ENCODE data around the gene USP15.

DNA sequence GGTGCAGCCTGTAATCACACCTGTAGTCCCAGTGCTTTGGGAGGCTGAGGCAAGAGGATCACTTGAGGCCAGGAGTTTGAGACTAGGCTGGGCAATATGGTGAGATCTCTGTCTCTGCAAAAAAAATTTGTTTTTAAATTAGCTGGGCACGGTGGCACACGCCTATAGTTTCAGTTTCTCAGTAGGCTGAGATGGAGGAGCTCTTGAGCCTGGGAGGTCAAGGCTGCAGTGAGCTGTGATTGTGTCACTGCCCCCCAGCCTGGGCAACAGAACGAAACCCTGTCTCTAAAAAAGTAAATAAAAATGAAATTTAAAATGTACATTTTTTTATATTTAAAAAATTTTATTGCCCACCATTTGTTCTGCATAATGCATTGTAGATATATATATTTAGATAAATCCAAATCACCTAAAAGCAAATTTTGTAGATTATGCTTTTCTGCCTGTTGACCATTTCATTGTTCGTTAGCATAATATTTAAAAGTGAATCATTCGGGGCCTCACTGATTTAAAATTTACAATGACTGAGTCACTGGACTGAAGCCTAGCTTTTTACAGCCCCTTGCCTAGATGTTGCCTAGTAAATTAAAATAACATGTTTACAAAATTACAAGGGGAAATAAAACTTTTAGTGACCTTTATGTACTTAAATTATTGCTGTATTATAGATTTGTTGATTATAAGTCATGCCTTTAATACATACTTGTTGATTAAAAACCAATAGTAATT is 87.9 kb downstream of the USP15 start:
- TF ChIP-seq, protein P1, sequence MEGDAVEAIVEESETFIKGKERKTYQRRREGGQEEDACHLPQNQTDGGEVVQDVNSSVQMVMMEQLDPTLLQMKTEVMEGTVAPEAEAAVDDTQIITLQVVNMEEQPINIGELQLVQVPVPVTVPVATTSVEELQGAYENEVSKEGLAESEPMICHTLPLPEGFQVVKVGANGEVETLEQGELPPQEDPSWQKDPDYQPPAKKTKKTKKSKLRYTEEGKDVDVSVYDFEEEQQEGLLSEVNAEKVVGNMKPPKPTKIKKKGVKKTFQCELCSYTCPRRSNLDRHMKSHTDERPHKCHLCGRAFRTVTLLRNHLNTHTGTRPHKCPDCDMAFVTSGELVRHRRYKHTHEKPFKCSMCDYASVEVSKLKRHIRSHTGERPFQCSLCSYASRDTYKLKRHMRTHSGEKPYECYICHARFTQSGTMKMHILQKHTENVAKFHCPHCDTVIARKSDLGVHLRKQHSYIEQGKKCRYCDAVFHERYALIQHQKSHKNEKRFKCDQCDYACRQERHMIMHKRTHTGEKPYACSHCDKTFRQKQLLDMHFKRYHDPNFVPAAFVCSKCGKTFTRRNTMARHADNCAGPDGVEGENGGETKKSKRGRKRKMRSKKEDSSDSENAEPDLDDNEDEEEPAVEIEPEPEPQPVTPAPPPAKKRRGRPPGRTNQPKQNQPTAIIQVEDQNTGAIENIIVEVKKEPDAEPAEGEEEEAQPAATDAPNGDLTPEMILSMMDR (IDR thresholded peaks at IDR 0.05), result no peak
- no peak for TF ChIP-seq POLR2A (IDR thresholded peaks at IDR 0.05)

Measured in Peyer's patch (tissue), 4 donors.